HepG2 (cell line): ENCODE measurements around the gene IGF2BP1. TPM values are rescaled to one million over a fixed set of nuclear protein-coding genes. Genes with fewer than 3 reads are reported as not detected.
A peak's percentile ranks its signal among the peaks of the same experiment; 100 is the strongest.

Source experiments
- ERF ChIP-seq: IDR thresholded peaks from 2 replicates; pipeline ENCODE4 v1.6.1; 2018; ENCODE audit warnings: missing biosample characterization, missing genetic modification reagents
- HMG20B ChIP-seq: conservative IDR thresholded peaks from 2 replicates; pipeline ENCODE4 v1.6.1; 2016; ENCODE audit warnings: missing genetic modification reagents, missing compliant biosample characterization
- MEF2D ChIP-seq: sonication (generic); formaldehyde crosslinking; IDR thresholded peaks from 2 replicates; pipeline ENCODE4 v1.5.1; 2020; ENCODE audit warnings: mild to moderate bottlenecking, missing genetic modification reagents
- MIER2 ChIP-seq: IDR thresholded peaks from 2 replicates; pipeline ENCODE4 v1.6.1; 2016; ENCODE audit warnings: missing biosample characterization, missing genetic modification reagents
- SALL1 ChIP-seq: sonication (generic); formaldehyde crosslinking; IDR thresholded peaks from 2 replicates; pipeline ENCODE4 v1.8.0; 2022; ENCODE audit warnings: mild to moderate bottlenecking, missing genetic modification reagents
- SAP130 ChIP-seq: IDR thresholded peaks from 2 replicates; pipeline ENCODE4 v1.6.1; 2016; ENCODE audit warnings: low read depth
- ZNF263 ChIP-seq: sonication (generic); formaldehyde crosslinking; IDR thresholded peaks from 2 replicates; pipeline ENCODE4 v1.4.0; 2020; ENCODE audit warnings: missing genetic modification reagents
- ZNF441 ChIP-seq: sonication (generic); formaldehyde crosslinking; IDR thresholded peaks from 2 replicates; pipeline ENCODE4 v1.7.0; 2021; ENCODE audit warnings: missing genetic modification reagents, borderline replicate concordance
- ZNF746 ChIP-seq: sonication (generic); formaldehyde crosslinking; IDR thresholded peaks from 2 replicates; pipeline ENCODE4 v1.8.0; 2022; ENCODE audit warnings: mild to moderate bottlenecking, missing genetic modification reagents
- ZNF768 ChIP-seq: sonication (generic); formaldehyde crosslinking; IDR thresholded peaks from 2 replicates; pipeline ENCODE4 v1.4.0; 2020; ENCODE audit warnings: missing genetic modification reagents
- ZNF777 ChIP-seq: sonication (generic); formaldehyde crosslinking; IDR thresholded peaks from 2 replicates; pipeline ENCODE4 v1.4.0; 2020; ENCODE audit warnings: missing genetic modification reagents
- ZNF878 ChIP-seq: sonication (generic); formaldehyde crosslinking; IDR thresholded peaks from 2 replicates; pipeline ENCODE4 v1.8.1; 2023; ENCODE audit warnings: mild to moderate bottlenecking, missing genetic modification reagents, moderate library complexity
- polyA plus RNA-seq, 8 experiments: library from polyadenylated mRNA; depleted of rRNA in 3 of 8; stranded (reverse) in 7 of 8; unstranded in 1 of 8; fragments of >200 nt; fragmentation: Illumina TruSeq in 4 of 8; extraction: Trizol in 4 of 8; gene quantifications; 2 replicates each; pipeline versions ENCODE4 v1.2.1 to v1.2.3, GENCODE V29; 2011 to 2016; ENCODE audit warnings: low read depth in 4 of 8, missing spikeins in 1 of 8, mixed read lengths in 1 of 8; ENCODE audit not compliant: insufficient read depth in 1 of 8
- total RNA-seq, 5 experiments: library from RNA; depleted of rRNA; stranded (reverse); fragments of >200 nt; fragmentation: Illumina TruSeq; extraction: Trizol; gene quantifications; 2 replicates each; pipeline ENCODE4 v1.2.3, GENCODE V29; 2016; ENCODE audit warnings: low read depth in 1 of 5
- TF ChIP-seq, protein P1 (sequence below): sonication (generic); formaldehyde crosslinking; IDR thresholded peaks from 2 replicates; pipeline ENCODE4 v1.5.1; 2020; ENCODE audit warnings: mild to moderate bottlenecking, missing genetic modification reagents
- TF ChIP-seq, protein P2 (sequence below): sonication (generic); formaldehyde crosslinking; IDR thresholded peaks from 2 replicates; pipeline ENCODE4 v1.5.0; 2020; ENCODE audit warnings: missing genetic modification reagents
- TF ChIP-seq, protein P3 (sequence below): sonication (generic); formaldehyde crosslinking; IDR thresholded peaks from 2 replicates; pipeline ENCODE4 v1.5.1; 2020; ENCODE audit warnings: mild to moderate bottlenecking, missing genetic modification reagents, borderline replicate concordance
- TF ChIP-seq, protein P4 (sequence below): sonication (generic); formaldehyde crosslinking; IDR thresholded peaks from 2 replicates; pipeline ENCODE4 v1.8.1; 2022; ENCODE audit warnings: low read depth, mild to moderate bottlenecking, missing genetic modification reagents
- TF ChIP-seq, protein P5 (sequence below): sonication (generic); formaldehyde crosslinking; IDR thresholded peaks from 2 replicates; pipeline ENCODE4 v1.5.0; 2020; ENCODE audit warnings: missing genetic modification reagents

Gene IGF2BP1
- total and polyA plus RNA-seq, 2 of the 13 experiments (the other 11 are each of a cell fraction or from before 2014, with no cell fraction given), result 29.7 to 75.1 TPM

DNA sequence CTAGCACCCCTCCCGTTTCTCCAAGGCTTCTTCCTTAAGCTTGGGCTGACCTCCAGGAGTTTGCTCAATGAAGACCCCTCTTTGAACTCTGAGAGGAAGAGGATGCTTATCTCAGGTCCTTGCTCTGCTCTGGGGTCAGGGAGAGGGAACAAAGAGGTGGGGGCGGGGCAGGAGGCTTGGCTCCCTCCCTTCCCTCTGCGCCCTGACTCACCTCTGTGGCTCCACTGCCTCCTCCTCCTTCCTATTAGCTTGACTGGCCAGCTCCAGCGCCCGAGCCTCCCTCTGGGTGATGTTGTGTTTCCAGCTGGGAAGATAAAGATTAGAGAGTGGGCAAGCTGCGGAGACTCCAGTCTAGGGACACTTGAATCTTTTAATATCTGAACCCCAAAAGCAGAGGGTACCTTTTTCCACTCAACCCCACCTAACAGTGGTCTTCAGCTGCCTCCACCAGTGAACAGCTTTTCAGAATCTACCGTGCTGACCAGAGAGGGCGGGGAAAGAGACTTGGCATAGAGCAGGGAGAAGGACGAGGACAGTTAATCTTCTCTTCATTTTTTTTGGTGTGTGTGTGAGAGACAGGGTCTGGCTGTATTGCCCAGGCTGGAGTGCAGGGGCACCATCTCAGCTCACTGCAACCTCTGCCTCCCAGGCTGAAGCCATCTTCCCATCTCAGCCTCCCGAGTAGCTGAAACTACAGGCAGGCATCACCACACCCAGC, 35.5 kb upstream of the IGF2BP1 start (continued):
- TF ChIP-seq HMG20B (CRISPR knock-in tag) (no peak), ERF (CRISPR knock-in tag) (peak; percentile 39; the same call in 1 of the 2 replicates), MEF2D (CRISPR knock-in tag) (0 out of 2 replicates have a peak, but pooled peaks have one; percentile 18), ZNF878 (no peak), ZNF441 (CRISPR knock-in tag) (no peak), ZNF768 (CRISPR knock-in tag) (0 out of 2 replicates have a peak, but pooled peaks have one; percentile 9), ZNF263 (CRISPR knock-in tag) (peak; percentile 63; the same call in 1 of the 2 replicates), MIER2 (CRISPR knock-in tag) (no peak), ZNF777 (CRISPR knock-in tag) (no peak), SALL1 (CRISPR knock-in tag) (0 out of 2 replicates have a peak, but pooled peaks have one; percentile 22), SAP130 (peak; percentile 76), ZNF746 (CRISPR knock-in tag) (peak; percentile 50; the same call in 1 of the 2 replicates)
- TF ChIP-seq, protein P1, sequence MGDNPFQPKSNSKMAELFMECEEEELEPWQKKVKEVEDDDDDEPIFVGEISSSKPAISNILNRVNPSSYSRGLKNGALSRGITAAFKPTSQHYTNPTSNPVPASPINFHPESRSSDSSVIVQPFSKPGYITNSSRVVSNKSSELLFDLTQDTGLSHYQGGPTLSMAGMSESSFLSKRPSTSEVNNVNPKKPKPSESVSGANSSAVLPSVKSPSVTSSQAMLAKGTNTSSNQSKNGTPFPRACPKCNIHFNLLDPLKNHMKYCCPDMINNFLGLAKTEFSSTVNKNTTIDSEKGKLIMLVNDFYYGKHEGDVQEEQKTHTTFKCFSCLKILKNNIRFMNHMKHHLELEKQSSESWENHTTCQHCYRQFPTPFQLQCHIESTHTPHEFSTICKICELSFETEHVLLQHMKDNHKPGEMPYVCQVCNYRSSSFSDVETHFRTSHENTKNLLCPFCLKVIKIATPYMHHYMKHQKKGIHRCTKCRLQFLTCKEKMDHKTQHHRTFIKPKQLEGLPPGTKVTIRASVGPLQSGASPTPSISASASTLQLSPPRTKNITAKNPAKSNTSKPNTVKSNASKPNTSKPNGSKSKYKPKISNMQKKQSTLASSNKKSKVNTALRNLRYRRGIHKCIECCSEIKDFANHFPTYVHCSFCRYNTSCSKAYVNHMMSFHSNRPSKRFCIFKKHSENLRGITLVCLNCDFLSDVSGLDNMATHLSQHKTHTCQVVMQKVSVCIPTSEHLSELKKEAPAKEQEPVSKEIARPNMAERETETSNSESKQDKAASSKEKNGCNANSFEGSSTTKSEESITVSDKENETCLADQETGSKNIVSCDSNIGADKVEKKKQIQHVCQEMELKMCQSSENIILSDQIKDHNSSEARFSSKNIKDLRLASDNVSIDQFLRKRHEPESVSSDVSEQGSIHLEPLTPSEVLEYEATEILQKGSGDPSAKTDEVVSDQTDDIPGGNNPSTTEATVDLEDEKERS, result 0 out of 2 replicates have a peak, but pooled peaks have one; percentile 46
- TF ChIP-seq, protein P2, sequence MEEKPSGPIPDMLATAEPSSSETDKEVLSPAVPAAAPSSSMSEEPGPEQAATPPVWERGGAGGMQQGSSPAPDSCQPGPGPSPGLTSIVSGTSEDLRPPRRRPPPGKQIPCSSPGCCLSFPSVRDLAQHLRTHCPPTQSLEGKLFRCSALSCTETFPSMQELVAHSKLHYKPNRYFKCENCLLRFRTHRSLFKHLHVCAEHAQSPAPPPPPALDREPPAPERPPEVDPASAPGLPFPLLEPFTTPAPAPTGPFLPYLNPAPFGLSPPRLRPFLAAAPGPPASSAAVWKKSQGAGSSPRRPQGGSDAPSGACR, result 0 out of 2 replicates have a peak, but pooled peaks have one; percentile 22
- TF ChIP-seq, protein P3, sequence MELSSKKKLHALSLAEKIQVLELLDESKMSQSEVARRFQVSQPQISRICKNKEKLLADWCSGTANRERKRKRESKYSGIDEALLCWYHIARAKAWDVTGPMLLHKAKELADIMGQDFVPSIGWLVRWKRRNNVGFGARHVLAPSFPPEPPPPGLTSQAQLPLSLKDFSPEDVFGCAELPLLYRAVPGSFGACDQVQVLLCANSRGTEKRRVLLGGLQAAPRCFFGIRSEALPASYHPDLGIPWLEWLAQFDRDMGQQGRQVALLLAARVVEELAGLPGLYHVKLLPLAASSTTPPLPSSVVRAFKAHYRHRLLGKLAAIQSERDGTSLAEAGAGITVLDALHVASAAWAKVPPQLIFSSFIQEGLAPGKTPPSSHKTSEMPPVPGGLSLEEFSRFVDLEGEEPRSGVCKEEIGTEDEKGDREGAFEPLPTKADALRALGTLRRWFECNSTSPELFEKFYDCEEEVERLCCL, result no peak
- TF ChIP-seq, protein P4, sequence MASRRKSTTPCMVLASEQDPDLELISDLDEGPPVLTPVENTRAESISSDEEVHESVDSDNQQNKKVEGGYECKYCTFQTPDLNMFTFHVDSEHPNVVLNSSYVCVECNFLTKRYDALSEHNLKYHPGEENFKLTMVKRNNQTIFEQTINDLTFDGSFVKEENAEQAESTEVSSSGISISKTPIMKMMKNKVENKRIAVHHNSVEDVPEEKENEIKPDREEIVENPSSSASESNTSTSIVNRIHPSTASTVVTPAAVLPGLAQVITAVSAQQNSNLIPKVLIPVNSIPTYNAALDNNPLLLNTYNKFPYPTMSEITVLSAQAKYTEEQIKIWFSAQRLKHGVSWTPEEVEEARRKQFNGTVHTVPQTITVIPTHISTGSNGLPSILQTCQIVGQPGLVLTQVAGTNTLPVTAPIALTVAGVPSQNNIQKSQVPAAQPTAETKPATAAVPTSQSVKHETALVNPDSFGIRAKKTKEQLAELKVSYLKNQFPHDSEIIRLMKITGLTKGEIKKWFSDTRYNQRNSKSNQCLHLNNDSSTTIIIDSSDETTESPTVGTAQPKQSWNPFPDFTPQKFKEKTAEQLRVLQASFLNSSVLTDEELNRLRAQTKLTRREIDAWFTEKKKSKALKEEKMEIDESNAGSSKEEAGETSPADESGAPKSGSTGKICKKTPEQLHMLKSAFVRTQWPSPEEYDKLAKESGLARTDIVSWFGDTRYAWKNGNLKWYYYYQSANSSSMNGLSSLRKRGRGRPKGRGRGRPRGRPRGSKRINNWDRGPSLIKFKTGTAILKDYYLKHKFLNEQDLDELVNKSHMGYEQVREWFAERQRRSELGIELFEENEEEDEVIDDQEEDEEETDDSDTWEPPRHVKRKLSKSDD (CRISPR knock-in tag), result 0 out of 2 replicates have a peak, but pooled peaks have one; percentile 39
- TF ChIP-seq, protein P5, sequence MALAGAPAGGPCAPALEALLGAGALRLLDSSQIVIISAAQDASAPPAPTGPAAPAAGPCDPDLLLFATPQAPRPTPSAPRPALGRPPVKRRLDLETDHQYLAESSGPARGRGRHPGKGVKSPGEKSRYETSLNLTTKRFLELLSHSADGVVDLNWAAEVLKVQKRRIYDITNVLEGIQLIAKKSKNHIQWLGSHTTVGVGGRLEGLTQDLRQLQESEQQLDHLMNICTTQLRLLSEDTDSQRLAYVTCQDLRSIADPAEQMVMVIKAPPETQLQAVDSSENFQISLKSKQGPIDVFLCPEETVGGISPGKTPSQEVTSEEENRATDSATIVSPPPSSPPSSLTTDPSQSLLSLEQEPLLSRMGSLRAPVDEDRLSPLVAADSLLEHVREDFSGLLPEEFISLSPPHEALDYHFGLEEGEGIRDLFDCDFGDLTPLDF (CRISPR knock-in tag), result 0 out of 2 replicates have a peak, but pooled peaks have one; percentile 27
